ENCODE data around the gene RBX1.
A peak's percentile ranks its signal among the peaks of the same experiment; 100 is the strongest.
"Not testable (repeated sequence)": the region's sequence is repeated elsewhere in the genome, so short reads cannot be mapped to it uniquely, and the experiment has no call there.

Gene RBX1

GRCh38 chr22:40950962-40951794 lies at the start of gene RBX1:
RBX1 (plus strand) TSS chr22:40951378; CDS start chr22:40951399, 21 bp downstream.
- peak; percentile 99 for DNase-seq (ENCODE audit: low spot score)

- no peak for DNase-seq (ENCODE audit: low spot score)
Observed at GRCh38 chr22:40904101-40904500, 47.1 kb upstream of the RBX1 start.

- DNase-seq (ENCODE audit: low spot score), result no peak
Observed at GRCh38 chr22:40908895-40909294, 42.3 kb upstream of the RBX1 start.

- DNase-seq (ENCODE audit: low spot score), result peak; percentile 56
Observed at GRCh38 chr22:40911772-40912171, 39.4 kb upstream of the RBX1 start.

GRCh38 chr22:40912987-40913386 lies 38.2 kb upstream of the RBX1 start:
- not testable (repeated sequence) for DNase-seq (ENCODE audit: low spot score)

- DNase-seq (ENCODE audit: low spot score), result no peak
Observed at GRCh38 chr22:40919446-40919845, 31.7 kb upstream of the RBX1 start.

- no peak for DNase-seq (ENCODE audit: low spot score)
Observed at GRCh38 chr22:40920526-40920925, 30.7 kb upstream of the RBX1 start.

GRCh38 chr22:40922484-40923303 lies 28.5 kb upstream of the RBX1 start:
- DNase-seq (ENCODE audit: low spot score), result peak; percentile 67

- DNase-seq (ENCODE audit: low spot score), result no peak
Observed at GRCh38 chr22:40928657-40929056, 22.5 kb upstream of the RBX1 start.

GRCh38 chr22:40932396-40932795 lies 18.8 kb upstream of the RBX1 start:
- no peak for DNase-seq (ENCODE audit: low spot score)

GRCh38 chr22:40939202-40939601 lies 12.0 kb upstream of the RBX1 start:
- no peak for DNase-seq (ENCODE audit: low spot score)

- DNase-seq (ENCODE audit: low spot score), result no peak
Observed at GRCh38 chr22:40951795-40952605, 822 bp downstream of the RBX1 start.

GRCh38 chr22:40953471-40953870 lies 2.3 kb downstream of the RBX1 start:
- no peak for DNase-seq (ENCODE audit: low spot score)

GRCh38 chr22:40954113-40954512 lies 2.9 kb downstream of the RBX1 start:
- DNase-seq (ENCODE audit: low spot score), result no peak

- no peak for DNase-seq (ENCODE audit: low spot score)
Observed at GRCh38 chr22:40955571-40955970, 4.4 kb downstream of the RBX1 start.

GRCh38 chr22:40957601-40958000 lies 6.4 kb downstream of the RBX1 start:
- no peak for DNase-seq (ENCODE audit: low spot score)

- DNase-seq (ENCODE audit: low spot score), result no peak
Observed at GRCh38 chr22:40958299-40958698, 7.1 kb downstream of the RBX1 start.

- DNase-seq (ENCODE audit: low spot score), result no peak
Observed at GRCh38 chr22:40960145-40960544, 9.0 kb downstream of the RBX1 start.

- DNase-seq (ENCODE audit: low spot score), result no peak
Observed at GRCh38 chr22:40965936-40966725, 15.0 kb downstream of the RBX1 start.

GRCh38 chr22:40966726-40967085 lies 15.5 kb downstream of the RBX1 start:
- no peak for DNase-seq (ENCODE audit: low spot score)

GRCh38 chr22:40967111-40967760 lies 16.1 kb downstream of the RBX1 start:
- no peak for DNase-seq (ENCODE audit: low spot score)

Data from AG08395 (cell line).